ENCODE data around the gene TMPRSS7. TPM values are rescaled to one million over a fixed set of nuclear protein-coding genes. Genes with fewer than 3 reads are reported as not detected.

TMPRSS7 gene
- total RNA-seq, 1 donor from 2014 or later, result 0.15 TPM

GRCh38 chr3:112123548-112123947 is 89.0 kb downstream of the TMPRSS7 start:
- H3K4me1 ChIP-seq, result peaks cover 26% of the 10 kb centered on the region
- no peaks in the 10 kb centered on the region for H3K9me3 ChIP-seq
- intact Hi-C loops (cut with DNase I), result no loop called here
- no peak overlapping the region for H3K27ac ChIP-seq
- H3K36me3 ChIP-seq, result no peaks in the 10 kb centered on the region
- H3K4me3 ChIP-seq, result no peak overlapping the region
- TF ChIP-seq CTCF (IDR thresholded peaks at IDR 0.05), result no peak
- no peaks in the 10 kb centered on the region for H3K27me3 ChIP-seq (ENCODE audit: low read depth)
- DNase-seq (no peak), ATAC-seq (no peak)

- Histone ChIP-seq H3K4me1 (peaks cover 20% of the 10 kb centered on the region), H3K9me3 (no peaks in the 10 kb centered on the region), H3K4me3 (no peak overlapping the region), H3K27me3 (ENCODE audit: low read depth) (no peaks in the 10 kb centered on the region), H3K36me3 (no peaks in the 10 kb centered on the region), H3K27ac (no peak overlapping the region)
- TF ChIP-seq CTCF (IDR thresholded peaks at IDR 0.05), result no peak
- DNase-seq (no peak), ATAC-seq (no peak)
- intact Hi-C loops (cut with DNase I), result no loop called here
These were observed 90.5 kb downstream of the TMPRSS7 start for GRCh38 chr3:112124907-112125607.

- no peaks in the 10 kb centered on the region for H3K9me3 ChIP-seq
- H3K36me3 ChIP-seq, result no peaks in the 10 kb centered on the region
- H3K27ac ChIP-seq, result no peak overlapping the region
- H3K4me1 ChIP-seq, result peaks cover 16% of the 10 kb centered on the region
- intact Hi-C loops (cut with DNase I), result no loop called here
- no peak for TF ChIP-seq CTCF (IDR thresholded peaks at IDR 0.05)
- DNase-seq (no peak), ATAC-seq (no peak)
- H3K27me3 ChIP-seq (ENCODE audit: low read depth), result no peaks in the 10 kb centered on the region
- no peak overlapping the region for H3K4me3 ChIP-seq
These were observed 92.0 kb downstream of the TMPRSS7 start for GRCh38 chr3:112126511-112126911.

- Histone ChIP-seq H3K9me3 (no peaks in the 10 kb centered on the region), H3K27me3 (ENCODE audit: low read depth) (no peaks in the 10 kb centered on the region), H3K27ac (no peak overlapping the region), H3K36me3 (no peaks in the 10 kb centered on the region), H3K4me3 (no peak overlapping the region), H3K4me1 (peaks cover 16% of the 10 kb centered on the region)
- no peak for TF ChIP-seq CTCF (IDR thresholded peaks at IDR 0.05)
- intact Hi-C loops (cut with DNase I), result no loop called here
- DNase-seq, result no peak
- ATAC-seq, result no peak
These were observed 93.3 kb downstream of the TMPRSS7 start for GRCh38 chr3:112127522-112128494.

GRCh38 chr3:112128843-112129727 is 94.5 kb downstream of the TMPRSS7 start:
- Histone ChIP-seq H3K4me1 (peaks cover 16% of the 10 kb centered on the region), H3K9me3 (no peaks in the 10 kb centered on the region), H3K27ac (no peak overlapping the region), H3K27me3 (ENCODE audit: low read depth) (no peaks in the 10 kb centered on the region), H3K36me3 (no peaks in the 10 kb centered on the region), H3K4me3 (no peak overlapping the region)
- no peak for ATAC-seq
- no peak for TF ChIP-seq CTCF (IDR thresholded peaks at IDR 0.05)
- no peak for DNase-seq
- intact Hi-C loops (cut with DNase I), result no loop called here

Data from lower lobe of right lung (tissue), 2 donors.